ENCODE measurements around the gene MEI1.
"Not testable (repeated sequence)": the region's sequence is repeated elsewhere in the genome, so short reads cannot be mapped to it uniquely, and the experiment has no call there.

Gene MEI1

DNA sequence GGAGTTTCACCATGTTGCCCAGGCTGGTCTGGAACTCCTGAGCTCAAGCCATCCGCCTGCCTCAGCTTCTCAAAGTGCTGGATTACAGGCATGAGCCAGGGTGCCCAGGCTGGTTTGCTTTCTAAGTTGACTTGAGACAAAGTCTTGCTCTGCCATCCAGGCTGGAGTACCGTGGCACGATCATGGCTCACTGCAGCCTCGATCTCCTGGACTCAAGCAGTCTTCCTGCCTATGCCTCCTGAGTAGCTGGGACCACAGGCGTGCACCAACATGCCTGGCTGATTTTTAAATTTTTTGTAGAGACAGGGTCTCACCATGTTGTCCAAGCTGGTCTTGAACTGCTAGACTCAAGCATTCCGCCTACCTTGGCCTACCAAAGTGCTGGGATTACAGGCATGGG lies 41.6 kb upstream of the MEI1 start:
- H3K4me3 ChIP-seq (ENCODE audit: low read depth in 1 of 2, low read length in 1 of 2): no peak overlapping the region
- H3K4me1 ChIP-seq (ENCODE audit: control insufficient read depth in 1 of 2, insufficient read depth in 1 of 2, low read depth in 1 of 2, low read length in 1 of 2): no peaks in the 10 kb centered on the region
- H3K27ac ChIP-seq: no peak overlapping the region
- TF ChIP-seq, protein P1, sequence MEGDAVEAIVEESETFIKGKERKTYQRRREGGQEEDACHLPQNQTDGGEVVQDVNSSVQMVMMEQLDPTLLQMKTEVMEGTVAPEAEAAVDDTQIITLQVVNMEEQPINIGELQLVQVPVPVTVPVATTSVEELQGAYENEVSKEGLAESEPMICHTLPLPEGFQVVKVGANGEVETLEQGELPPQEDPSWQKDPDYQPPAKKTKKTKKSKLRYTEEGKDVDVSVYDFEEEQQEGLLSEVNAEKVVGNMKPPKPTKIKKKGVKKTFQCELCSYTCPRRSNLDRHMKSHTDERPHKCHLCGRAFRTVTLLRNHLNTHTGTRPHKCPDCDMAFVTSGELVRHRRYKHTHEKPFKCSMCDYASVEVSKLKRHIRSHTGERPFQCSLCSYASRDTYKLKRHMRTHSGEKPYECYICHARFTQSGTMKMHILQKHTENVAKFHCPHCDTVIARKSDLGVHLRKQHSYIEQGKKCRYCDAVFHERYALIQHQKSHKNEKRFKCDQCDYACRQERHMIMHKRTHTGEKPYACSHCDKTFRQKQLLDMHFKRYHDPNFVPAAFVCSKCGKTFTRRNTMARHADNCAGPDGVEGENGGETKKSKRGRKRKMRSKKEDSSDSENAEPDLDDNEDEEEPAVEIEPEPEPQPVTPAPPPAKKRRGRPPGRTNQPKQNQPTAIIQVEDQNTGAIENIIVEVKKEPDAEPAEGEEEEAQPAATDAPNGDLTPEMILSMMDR (IDR thresholded peaks at IDR 0.05): no peak
- H3K36me3 ChIP-seq: peaks cover 98% of the 10 kb centered on the region
- H3K27me3 ChIP-seq: no peaks in the 10 kb centered on the region
- no peaks in the 10 kb centered on the region for H3K9me3 ChIP-seq

- H3K4me3 ChIP-seq (ENCODE audit: low read depth in 1 of 2, low read length in 1 of 2): no peak overlapping the region
- H3K36me3 ChIP-seq: peaks cover 98% of the 10 kb centered on the region
- TF ChIP-seq, protein P1 (IDR thresholded peaks at IDR 0.05): no peak
- no peaks in the 10 kb centered on the region for H3K4me1 ChIP-seq (ENCODE audit: control insufficient read depth in 1 of 2, insufficient read depth in 1 of 2, low read depth in 1 of 2, low read length in 1 of 2)
- no peak overlapping the region for H3K27ac ChIP-seq
- H3K27me3 ChIP-seq: no peaks in the 10 kb centered on the region
- H3K9me3 ChIP-seq: no peaks in the 10 kb centered on the region
These were observed 40.4 kb upstream of the MEI1 start for GRCh38 chr22:41658869-41659268.

GRCh38 chr22:41659941-41660340 lies 39.4 kb upstream of the MEI1 start:
- H3K27ac ChIP-seq: no peak overlapping the region
- peaks cover 96% of the 10 kb centered on the region for H3K36me3 ChIP-seq
- no peaks in the 10 kb centered on the region for H3K9me3 ChIP-seq
- no peak overlapping the region for H3K4me3 ChIP-seq (ENCODE audit: low read depth in 1 of 2, low read length in 1 of 2)
- TF ChIP-seq, protein P1 (IDR thresholded peaks at IDR 0.05): no peak
- H3K4me1 ChIP-seq (ENCODE audit: control insufficient read depth in 1 of 2, insufficient read depth in 1 of 2, low read depth in 1 of 2, low read length in 1 of 2): no peaks in the 10 kb centered on the region
- H3K27me3 ChIP-seq: no peaks in the 10 kb centered on the region

- H3K9me3 ChIP-seq: no peaks in the 10 kb centered on the region
- H3K4me3 ChIP-seq (ENCODE audit: low read depth in 1 of 2, low read length in 1 of 2): no peak overlapping the region
- peaks cover 95% of the 10 kb centered on the region for H3K36me3 ChIP-seq
- H3K27ac ChIP-seq: no peak overlapping the region
- no peaks in the 10 kb centered on the region for H3K4me1 ChIP-seq (ENCODE audit: control insufficient read depth in 1 of 2, insufficient read depth in 1 of 2, low read depth in 1 of 2, low read length in 1 of 2)
- TF ChIP-seq, protein P1 (IDR thresholded peaks at IDR 0.05): no peak
- H3K27me3 ChIP-seq: no peaks in the 10 kb centered on the region
These were observed 38.9 kb upstream of the MEI1 start for GRCh38 chr22:41660416-41660815.

- TF ChIP-seq, protein P1 (IDR thresholded peaks at IDR 0.05): no peak
- H3K27me3 ChIP-seq: no peaks in the 10 kb centered on the region
- peaks cover 89% of the 10 kb centered on the region for H3K36me3 ChIP-seq
- no peak overlapping the region for H3K27ac ChIP-seq
- no peaks in the 10 kb centered on the region for H3K4me1 ChIP-seq (ENCODE audit: control insufficient read depth in 1 of 2, insufficient read depth in 1 of 2, low read depth in 1 of 2, low read length in 1 of 2)
- H3K9me3 ChIP-seq: no peaks in the 10 kb centered on the region
- H3K4me3 ChIP-seq (ENCODE audit: low read depth in 1 of 2, low read length in 1 of 2): no peak overlapping the region
These were observed 38.2 kb upstream of the MEI1 start for GRCh38 chr22:41661088-41661487.

- TF ChIP-seq, protein P1 (IDR thresholded peaks at IDR 0.05): no peak
- Histone ChIP-seq H3K9me3 (no peaks in the 10 kb centered on the region), H3K36me3 (peaks cover 83% of the 10 kb centered on the region), H3K4me3 (ENCODE audit: low read depth in 1 of 2, low read length in 1 of 2) (no peak overlapping the region), H3K4me1 (ENCODE audit: control insufficient read depth in 1 of 2, insufficient read depth in 1 of 2, low read depth in 1 of 2, low read length in 1 of 2) (peaks cover 4 to 5% of the 10 kb centered on the region in 2 experiments), H3K27ac (no peak overlapping the region), H3K27me3 (no peaks in the 10 kb centered on the region)
These were observed 37.6 kb upstream of the MEI1 start for GRCh38 chr22:41661713-41662112.

GRCh38 chr22:41663594-41663993 lies 35.7 kb upstream of the MEI1 start:
- not testable (repeated sequence) for H3K4me3 ChIP-seq (ENCODE audit: low read depth in 1 of 2, low read length in 1 of 2); H3K9me3 ChIP-seq; H3K27ac ChIP-seq; H3K27me3 ChIP-seq
- H3K4me1 ChIP-seq (ENCODE audit: control insufficient read depth in 1 of 2, insufficient read depth in 1 of 2, low read depth in 1 of 2, low read length in 1 of 2): peaks cover 9 to 12% of the 10 kb centered on the region in 2 experiments
- peaks cover 64% of the 10 kb centered on the region for H3K36me3 ChIP-seq

Data from neutrophil (primary cell).